Skin epidermis (tissue), 12 donors: ENCODE results near the gene LDLRAD3.
A peak's percentile ranks its signal among the peaks of the same experiment; 100 is the strongest.
"Not testable (repeated sequence)": the region's sequence is repeated elsewhere in the genome, so short reads cannot be mapped to it uniquely, and the experiment has no call there.

ENCODE experiments used
- H3K27ac ChIP-seq, 21 experiments: fragments of 200-600 bp; sonication (generic) in 11 of 21; one replicate each; pipeline ENCODE4 v1.5.0; 2020; ENCODE audit warnings: mild to moderate bottlenecking in 3 of 21, inconsistent platforms in 2 of 21, moderate library complexity in 2 of 21
- H3K4me3 ChIP-seq, 7 experiments: fragments of 200-600 bp; sonication (generic) in 2 of 7; one replicate each; pipeline ENCODE4 v1.5.0; 2020; ENCODE audit warnings: inconsistent platforms in 2 of 7, mild to moderate bottlenecking in 2 of 7, moderate library complexity in 1 of 7

The LDLRAD3 gene, protein sequence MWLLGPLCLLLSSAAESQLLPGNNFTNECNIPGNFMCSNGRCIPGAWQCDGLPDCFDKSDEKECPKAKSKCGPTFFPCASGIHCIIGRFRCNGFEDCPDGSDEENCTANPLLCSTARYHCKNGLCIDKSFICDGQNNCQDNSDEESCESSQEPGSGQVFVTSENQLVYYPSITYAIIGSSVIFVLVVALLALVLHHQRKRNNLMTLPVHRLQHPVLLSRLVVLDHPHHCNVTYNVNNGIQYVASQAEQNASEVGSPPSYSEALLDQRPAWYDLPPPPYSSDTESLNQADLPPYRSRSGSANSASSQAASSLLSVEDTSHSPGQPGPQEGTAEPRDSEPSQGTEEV

DNA sequence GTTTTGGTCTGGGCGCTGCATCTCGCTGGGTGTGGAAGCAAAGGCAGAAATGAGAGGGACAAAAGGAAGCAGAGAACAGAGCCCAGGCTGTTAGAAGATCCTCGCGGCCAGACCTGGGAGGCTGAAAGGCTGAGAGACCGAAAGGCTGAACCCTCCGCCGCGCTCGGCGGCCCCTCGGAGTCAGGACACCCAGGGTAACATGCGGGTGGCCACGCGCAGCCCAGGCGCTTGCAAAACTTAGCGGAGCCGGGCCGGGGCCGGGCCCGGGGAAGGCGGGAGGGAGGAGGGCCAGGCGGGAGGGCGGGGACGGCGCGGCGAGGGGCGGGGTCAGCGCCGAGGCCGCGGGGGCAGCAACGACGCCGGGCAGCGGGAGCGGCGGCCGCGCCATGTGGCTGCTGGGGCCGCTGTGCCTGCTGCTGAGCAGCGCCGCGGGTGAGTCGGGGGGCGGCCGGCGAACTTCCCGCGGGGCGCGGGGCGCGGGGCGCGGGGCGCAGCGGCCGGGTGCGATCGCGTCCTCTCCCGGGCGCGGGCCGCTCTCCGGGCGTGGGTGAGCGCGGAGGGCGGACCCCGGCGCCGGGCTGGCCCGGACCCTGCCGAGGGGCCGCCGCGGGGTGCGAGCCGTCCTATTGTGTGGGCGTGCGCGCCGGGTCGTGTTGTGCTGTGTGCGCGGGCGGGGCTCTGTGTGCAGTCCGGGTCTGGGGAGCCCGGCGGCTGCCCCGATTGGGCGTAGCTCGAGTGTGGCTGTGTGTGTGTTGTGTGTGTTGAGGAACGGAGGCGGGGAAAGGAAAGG, at the start of gene LDLRAD3:
Gene LDLRAD3 (plus strand): TSS at position 350 of the 790 bp plus-strand sequence. CDS start 37 bp downstream, at position 387.
- Histone ChIP-seq H3K4me3 (peak within 1 kb of the TSS; percentile 49 to 59 (median 53)), H3K27ac (peak within 1 kb of the TSS; percentile 11 to 82 (median 73))

DNA sequence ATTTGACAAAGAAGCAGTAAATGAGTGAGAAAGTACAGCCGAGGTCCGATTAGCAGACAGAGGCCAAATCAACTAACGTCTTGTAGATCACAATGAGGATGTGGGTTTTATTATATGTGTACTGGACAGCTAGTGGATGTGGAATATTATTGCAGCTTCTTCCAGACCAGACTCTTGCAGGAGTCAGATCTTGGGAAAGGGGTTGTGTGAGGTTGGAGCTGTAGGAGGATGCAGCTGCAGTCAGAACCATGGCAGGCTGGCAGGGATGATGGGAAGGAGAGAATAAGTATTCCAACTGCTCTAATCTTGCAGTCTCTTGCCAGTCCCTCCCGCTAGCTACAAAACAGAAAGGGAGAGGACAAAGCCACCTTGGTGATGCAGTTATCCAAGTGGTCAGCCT, 46.8 kb upstream of the LDLRAD3 start:
- H3K27ac ChIP-seq = no peak overlapping the region
- no peak overlapping the region for H3K4me3 ChIP-seq

DNA sequence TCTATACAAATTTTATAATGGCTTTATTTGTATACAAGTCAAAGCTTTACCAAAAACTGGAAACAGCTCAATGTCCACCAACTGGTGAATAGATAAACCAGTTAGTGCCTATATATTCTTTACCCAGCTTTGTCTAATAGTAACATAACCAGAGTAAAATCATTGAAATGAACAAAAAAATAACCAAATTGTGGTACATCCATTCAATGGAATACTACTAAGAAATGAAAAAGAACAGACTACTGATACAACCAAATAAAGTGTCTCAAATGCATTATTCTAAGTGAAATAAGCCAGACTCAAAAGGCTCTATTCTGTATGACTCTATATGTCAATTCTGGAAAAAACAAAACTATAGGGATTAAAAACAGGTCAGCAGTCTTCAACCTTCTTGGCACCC, 40.9 kb upstream of the LDLRAD3 start:
- Histone ChIP-seq H3K4me3 (no peak overlapping the region), H3K27ac (no peak overlapping the region)

DNA sequence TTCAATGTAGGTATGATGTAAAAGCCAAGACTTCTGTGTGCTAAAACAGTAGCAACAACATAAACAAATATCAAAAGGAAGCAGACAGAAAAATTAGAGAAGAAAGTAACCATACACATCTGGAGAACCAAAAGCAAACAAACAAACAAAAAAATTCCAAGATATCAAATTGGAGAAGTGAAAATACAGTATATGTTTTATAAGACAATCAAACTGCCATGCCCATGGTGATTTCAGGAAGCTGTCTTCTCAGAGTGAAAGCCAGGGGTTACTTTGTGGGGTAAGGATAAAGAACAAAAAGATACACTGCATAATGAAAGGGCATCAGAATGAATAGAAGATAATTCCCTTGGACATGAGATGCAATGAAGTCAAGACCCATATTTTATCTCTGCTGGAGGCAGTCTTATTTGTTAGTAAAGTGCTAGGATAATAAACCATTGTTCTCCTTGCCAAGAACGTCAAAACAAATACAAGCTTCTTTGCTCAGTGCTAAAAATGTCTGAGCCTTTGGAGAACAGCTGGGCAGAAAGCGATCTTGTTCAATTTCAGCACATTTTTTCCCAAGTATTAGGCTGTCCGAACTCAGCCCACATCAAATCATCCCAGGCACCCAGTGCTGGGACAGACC, 38.1 kb upstream of the LDLRAD3 start:
- peak overlapping the region in 1 of 21 experiments; percentile 14 for H3K27ac ChIP-seq
- H3K4me3 ChIP-seq = no peak overlapping the region

DNA sequence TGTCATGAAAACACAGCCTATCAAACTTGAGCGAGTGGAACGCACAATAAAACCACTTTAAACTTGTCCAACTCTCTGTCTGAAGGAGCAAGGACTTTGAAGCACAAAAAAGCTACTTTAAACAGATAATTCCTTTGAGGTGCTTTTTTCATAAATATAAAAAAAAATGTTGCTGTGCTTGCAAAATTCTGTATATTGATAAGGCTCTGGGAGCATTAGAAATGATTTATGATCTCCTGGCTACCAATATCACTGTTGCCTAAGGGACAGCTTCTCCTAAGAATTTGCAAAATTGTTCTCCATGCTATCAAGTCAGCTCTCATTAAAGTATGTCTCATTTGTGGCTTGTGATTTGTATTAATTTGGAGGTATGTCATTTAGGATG, 37.6 kb upstream of the LDLRAD3 start:
- Histone ChIP-seq H3K4me3 (no peak overlapping the region), H3K27ac (peak overlapping the region in 1 of 21 experiments; percentile 14)

DNA sequence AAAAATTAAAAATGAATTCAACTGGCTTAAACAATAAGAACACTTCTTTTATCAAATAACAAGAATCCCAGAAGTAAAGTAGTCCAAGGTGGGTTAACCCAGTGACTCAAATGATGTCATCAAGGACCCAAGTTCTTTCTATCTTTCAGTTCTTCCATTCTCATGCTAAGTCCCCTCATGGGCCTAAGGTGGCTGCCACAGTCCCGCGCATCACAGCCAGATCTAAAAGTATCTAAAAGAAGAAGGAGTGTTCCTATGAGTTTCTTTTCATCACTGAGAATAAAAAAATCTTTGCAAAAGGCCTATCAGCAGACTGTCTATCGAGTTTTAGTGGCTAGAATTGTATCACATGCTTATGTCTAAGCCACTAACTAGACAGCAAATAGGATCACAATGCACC, 37.2 kb upstream of the LDLRAD3 start:
- Histone ChIP-seq H3K4me3 (no peak overlapping the region), H3K27ac (no peak overlapping the region)

DNA sequence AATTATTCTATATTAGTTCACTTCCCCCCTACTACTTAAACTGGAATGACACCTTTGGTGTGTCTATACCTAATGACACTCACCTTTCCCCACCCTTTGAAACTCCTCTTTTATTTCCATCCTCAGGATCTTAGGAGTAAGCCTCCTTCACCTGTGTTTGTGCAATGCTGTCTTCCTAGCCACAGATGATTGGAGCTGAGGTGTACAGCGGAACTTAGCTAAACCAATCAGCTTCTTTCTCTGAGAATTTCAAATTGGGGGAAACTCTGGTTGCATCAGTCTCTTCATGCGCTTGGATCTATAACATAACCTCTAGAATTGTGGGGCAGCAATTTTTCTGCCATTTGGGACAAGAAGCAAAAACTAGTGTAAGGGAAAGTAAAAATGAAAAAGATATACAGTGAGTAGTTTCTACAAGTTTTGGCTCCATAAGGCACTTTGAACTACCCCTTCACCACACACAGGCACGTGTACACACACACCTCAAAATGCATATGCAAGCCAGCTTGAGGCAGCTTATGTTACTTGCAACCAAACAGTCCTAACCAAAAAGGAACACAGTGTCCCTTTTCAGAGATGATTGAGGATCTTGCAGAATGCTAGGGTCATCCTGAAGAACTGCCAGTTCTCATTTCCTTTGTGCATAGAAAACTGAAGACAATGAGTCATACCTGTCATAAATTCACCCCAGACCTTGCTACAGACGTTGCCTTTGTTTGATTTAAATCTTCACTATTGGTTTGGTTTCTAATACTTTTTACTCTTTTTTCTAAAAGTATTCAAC, 36.0 kb upstream of the LDLRAD3 start:
- no peak overlapping the region for H3K4me3 ChIP-seq
- H3K27ac ChIP-seq = peak overlapping the region in 3 of 21 experiments; percentile 41 to 72 (median 63)

DNA sequence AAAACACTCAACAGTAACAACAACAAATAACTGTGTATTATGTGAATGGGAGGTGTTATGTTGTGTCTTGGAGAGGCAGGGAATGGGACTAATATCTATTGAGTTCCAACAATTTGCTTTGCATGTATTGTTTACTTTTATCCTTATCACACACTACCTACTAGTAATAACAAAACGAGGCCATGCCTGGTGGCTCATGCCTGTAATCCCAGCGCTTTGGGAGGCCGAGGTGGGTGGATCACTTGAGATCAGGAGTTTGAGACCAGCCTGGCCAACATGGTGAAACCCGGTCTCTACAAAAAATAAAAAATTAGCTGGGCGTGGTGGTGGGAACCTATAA, 35.5 kb upstream of the LDLRAD3 start:
- H3K4me3 ChIP-seq = not testable (repeated sequence)
- peak overlapping the region in 4 of 21 experiments; percentile 41 to 72 (median 62) for H3K27ac ChIP-seq

DNA sequence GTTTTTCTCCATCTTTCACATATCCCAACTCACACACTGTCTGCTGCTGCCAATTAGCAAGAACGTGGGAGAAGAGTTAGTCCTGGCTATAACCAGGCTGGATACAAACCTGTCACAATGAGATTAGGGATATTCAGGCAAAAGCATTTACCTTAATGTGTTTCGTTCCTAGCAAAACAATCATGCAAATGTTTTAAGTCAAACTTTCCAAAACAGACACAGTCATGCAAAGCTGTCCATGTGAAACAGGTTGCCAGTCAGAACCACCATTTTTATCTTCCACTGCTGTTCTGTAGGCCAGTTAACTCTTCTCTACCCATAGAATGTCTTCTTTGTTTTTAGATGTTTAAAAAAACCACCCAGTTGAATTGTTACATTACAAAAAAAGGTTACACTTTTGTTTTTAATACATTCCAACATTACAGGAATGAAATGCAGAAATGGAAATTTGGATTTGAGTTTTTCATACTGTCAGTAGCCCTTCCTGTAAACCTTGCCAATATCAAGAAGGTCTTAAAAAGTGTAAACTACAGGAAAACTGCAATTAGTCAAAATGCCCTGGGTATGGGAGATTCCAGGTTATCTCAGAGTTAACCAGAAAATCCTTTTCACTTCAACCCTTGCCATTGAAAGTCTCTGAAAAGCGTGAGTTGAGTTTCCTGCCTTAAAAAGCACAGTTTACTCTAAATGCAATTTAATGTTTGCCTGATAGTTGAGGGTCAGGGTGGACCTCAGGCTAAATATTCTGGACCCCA, 34.2 kb upstream of the LDLRAD3 start:
- no peak overlapping the region for H3K4me3 ChIP-seq
- H3K27ac ChIP-seq = no peak overlapping the region

DNA sequence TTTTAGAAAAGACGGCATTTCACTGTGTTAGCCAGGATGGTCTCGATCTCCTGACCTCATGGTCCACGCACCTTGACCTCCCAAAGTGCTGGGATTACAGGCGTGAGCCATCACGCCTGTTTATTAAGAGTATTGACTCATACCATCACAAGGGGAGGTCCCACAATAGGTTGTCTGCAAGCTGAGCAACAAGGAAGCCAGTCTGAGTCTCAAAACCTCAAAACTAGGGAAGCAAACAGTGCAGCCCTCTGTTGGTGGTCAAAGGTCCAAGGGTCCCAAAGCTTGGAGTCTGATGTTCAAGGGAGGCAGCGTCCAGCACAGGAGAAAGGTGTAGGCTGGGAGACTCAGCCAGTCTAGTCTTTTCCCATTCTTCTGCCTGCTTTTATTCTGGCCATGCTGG, 32.8 kb upstream of the LDLRAD3 start:
- Histone ChIP-seq H3K27ac (no peak overlapping the region), H3K4me3 (no peak overlapping the region)

DNA sequence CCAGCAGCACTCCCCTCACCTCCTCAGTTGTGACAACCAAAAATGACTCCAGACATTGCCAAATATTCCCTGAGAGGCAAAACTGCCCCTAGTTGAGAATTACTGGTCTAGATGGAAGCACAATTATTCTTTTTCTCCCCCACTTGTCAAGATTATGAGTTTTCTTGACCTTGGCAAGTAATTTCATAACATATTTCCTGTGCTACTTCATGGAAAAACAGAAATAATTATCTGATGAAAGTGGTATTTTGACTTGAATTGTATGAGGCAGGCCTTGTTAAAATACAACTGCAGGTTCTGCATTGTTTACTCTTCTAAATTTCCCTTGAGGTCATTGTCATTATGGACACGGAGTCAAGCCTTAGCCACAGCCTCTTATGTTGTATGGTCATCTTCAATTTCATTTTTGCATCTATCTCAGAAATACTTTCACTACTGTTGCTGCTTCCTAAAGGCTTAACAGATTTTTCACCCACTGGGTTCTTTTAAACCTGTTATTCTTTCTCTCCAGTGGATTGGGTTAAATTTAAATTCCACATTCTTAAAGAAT, 32.2 kb upstream of the LDLRAD3 start:
- Histone ChIP-seq H3K27ac (no peak overlapping the region), H3K4me3 (no peak overlapping the region)

DNA sequence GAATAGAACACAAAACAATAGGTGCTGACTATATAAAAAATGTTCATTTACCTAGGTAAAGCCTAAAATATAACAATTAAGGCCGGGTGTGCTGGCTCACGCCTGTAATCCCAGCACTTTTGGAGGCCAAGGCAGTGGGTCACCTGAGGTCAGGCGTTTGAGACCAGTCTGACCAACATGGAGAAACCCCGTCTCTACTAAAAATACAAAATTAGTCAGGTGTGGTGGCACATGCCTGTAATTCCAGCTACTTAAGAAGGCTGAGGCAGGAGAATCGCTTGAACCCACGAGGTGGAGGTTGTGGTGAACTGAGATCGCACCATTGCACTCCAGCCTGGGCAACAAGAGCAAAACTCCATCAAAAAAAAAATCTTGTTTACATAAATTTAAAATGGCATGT, 31.4 kb upstream of the LDLRAD3 start:
- not testable (repeated sequence) for H3K4me3 ChIP-seq, H3K27ac ChIP-seq

DNA sequence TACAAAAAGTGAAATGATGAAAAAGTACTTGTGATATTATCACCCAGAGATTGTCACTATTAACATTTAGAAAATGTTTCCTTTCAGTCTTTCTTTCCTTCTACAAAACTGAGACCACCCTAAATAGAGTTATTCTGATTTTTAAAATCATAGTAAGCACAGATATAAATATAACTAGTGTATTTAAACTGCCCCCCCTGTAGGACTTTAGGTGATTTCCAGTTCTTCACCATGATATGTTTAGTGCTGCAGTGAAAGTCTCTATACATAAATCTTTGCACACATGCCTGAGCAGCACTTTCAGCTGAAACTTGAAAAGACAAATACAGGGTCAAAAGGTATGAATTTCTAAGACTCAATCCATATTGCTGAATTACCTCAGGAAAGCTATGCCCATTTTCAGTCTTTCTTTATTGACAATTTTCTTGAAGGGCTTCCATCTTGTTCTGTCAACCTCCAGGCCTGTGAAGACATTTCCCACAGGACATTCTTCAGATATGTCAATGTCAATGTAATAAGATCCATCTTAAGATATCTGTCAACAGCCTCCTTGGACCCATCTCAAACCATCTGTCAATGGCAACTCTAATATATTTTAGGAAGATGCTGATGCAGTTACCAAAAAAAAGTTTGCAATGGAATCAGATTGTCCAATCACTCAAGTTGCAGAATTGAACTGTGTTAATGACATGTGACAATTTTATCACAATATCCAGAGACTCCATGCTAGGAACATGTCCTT, 30.8 kb upstream of the LDLRAD3 start:
- no peak overlapping the region for H3K27ac ChIP-seq
- no peak overlapping the region for H3K4me3 ChIP-seq

DNA sequence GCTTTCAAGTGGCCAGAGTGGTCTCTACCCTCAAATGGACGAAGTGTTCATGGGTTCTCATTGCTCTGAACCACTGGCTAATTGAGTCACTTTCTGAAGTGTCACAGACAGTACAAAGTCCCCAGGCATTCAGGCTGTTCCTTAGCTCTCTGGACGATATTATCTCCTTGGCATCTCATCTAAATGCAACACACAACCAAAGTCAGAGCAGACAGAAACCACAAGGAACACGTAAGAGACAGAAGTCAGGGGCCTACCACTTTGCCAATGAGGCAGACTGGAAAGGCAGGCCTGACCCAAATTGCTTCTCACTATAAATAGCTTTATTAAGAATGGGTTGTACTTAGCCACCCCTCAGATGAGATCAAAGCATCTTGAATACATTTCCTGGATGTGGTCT, 29.0 kb upstream of the LDLRAD3 start:
- no peak overlapping the region for H3K27ac ChIP-seq
- H3K4me3 ChIP-seq = no peak overlapping the region

DNA sequence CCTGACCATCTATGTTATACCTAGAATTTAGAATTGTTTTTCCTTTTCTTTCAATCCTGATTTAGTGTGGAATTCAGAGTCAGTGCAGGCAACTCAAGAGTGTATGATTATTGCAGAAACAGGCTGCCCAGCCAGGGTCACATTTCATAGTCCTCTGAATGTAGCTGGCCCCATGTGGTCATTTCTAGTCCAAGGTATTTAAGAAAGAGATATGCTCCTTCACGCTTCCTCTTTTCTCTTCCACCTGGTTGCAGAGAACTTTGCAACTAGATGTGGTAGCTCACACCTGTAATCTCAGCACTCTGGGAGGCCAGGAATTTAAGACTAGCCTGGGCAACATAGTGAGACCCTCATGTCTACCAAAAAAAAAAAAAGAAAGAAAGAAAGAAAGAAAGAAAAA, 27.6 kb upstream of the LDLRAD3 start:
- H3K27ac ChIP-seq = no peak overlapping the region
- no peak overlapping the region for H3K4me3 ChIP-seq

DNA sequence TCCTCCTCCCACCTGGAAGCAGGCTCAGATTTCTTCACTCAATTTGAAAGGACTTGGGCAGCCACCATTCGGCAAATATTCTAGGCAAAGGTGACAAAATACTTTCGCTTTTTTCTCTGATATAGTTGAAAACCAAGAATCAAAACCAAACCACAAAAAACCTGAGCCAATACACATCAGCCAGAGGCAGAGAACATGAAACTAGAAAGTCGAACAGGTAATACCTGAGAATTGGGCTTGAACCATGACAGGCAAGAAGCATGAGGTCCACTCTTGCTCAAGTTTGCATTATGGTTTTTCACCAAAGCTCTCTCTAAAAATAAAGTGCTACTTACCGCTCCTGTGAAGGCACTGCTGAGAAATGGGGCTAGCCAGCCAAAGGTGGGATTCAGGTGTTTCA, 26.2 kb upstream of the LDLRAD3 start:
- H3K27ac ChIP-seq = no peak overlapping the region
- no peak overlapping the region for H3K4me3 ChIP-seq

DNA sequence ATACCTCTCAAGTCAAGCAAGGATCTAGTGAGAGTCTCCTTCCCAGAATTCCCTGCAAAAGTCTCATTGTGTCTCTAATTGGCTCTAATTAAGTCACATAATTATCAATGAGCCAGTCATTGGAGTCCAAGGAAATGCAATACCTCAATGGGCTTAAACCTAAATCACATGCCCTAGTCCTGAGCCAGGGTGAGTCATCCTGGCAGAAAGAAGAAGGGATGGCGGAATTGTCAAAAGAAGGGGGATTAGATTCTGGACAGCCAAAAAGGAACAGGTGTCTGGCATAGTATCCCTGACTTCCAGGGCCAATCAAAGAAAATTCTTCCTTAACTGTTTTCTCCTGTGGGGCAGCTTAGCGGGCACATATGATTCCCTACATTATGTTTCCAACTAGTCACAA, 25.1 kb upstream of the LDLRAD3 start:
- no peak overlapping the region for H3K27ac ChIP-seq
- no peak overlapping the region for H3K4me3 ChIP-seq

DNA sequence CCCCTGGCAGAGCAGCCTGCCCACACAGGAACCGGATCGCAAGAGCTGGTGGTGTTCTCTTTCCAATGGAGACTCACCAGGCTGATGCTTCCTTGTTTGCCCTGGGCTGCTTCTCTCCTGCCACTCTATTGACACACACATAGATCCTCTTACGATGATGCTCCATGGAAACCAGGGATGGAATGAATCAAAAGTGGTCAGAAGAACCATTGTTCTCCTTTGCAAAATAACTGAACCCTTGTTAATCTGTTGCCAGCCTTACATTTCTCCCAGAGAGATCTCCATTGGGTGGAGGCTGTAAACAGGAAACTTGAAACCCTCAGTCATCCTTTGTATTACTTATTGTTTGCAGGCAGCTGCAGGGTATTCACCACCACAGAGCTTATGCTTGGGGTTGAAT, 24.6 kb upstream of the LDLRAD3 start:
- H3K4me3 ChIP-seq = no peak overlapping the region
- no peak overlapping the region for H3K27ac ChIP-seq
